GM21515 (cell line): ENCODE data around the gene NAA35.
"Not testable (repeated sequence)": the region's sequence is repeated elsewhere in the genome, so short reads cannot be mapped to it uniquely, and the experiment has no call there.

Experiments
- ATAC-seq: cut with Tn5 transposase; IDR thresholded peaks from one replicate; pipeline ENCODE4 v1.9.1; 2021; ENCODE audit not compliant: unreplicated experiment

NAA35 gene

GRCh38 chr9:86022687-86023266 is 81.8 kb downstream of the NAA35 start:
- ATAC-seq, result no peak

- ATAC-seq, result no peak
Observed at GRCh38 chr9:86027767-86028166, 86.8 kb downstream of the NAA35 start.

- ATAC-seq, result no peak
Observed at GRCh38 chr9:86034863-86035734, 94.2 kb downstream of the NAA35 start.

GRCh38 chr9:86035827-86036440 is 95.0 kb downstream of the NAA35 start:
- ATAC-seq, result no peak

GRCh38 chr9:86036555-86036954 is 95.6 kb downstream of the NAA35 start:
- no peak for ATAC-seq

- no peak for ATAC-seq
Observed at GRCh38 chr9:86039991-86040860, 99.3 kb downstream of the NAA35 start.

- no peak for ATAC-seq
Observed at GRCh38 chr9:86040861-86041155, 99.9 kb downstream of the NAA35 start.

- no peak for ATAC-seq
Observed at GRCh38 chr9:86041311-86041741, 100.4 kb downstream of the NAA35 start.

- no peak for ATAC-seq
Observed at GRCh38 chr9:86042199-86042978, 101.4 kb downstream of the NAA35 start.

GRCh38 chr9:86043586-86043985 is 102.6 kb downstream of the NAA35 start:
- no peak for ATAC-seq

GRCh38 chr9:86043999-86044398 is 103.1 kb downstream of the NAA35 start:
- ATAC-seq, result no peak

GRCh38 chr9:86045654-86046053 is 104.7 kb downstream of the NAA35 start:
- ATAC-seq, result no peak

- ATAC-seq, result no peak
Observed at GRCh38 chr9:86046071-86046636, 105.2 kb downstream of the NAA35 start.

- ATAC-seq, result no peak
Observed at GRCh38 chr9:86046930-86047341, 106.0 kb downstream of the NAA35 start.

GRCh38 chr9:86047361-86047760 is 106.4 kb downstream of the NAA35 start:
- ATAC-seq, result no peak

- ATAC-seq, result not testable (repeated sequence)
Observed at GRCh38 chr9:86048018-86048742, 107.2 kb downstream of the NAA35 start.

GRCh38 chr9:86052556-86053468 is 111.9 kb downstream of the NAA35 start:
- no peak for ATAC-seq

GRCh38 chr9:86054695-86055094 is 113.7 kb downstream of the NAA35 start:
- ATAC-seq, result no peak
